Naive thymus-derived CD8-positive, alpha-beta T cell (primary cell): ENCODE results near the gene PRKCB. TPM values are rescaled to one million over a fixed set of nuclear protein-coding genes. Genes with fewer than 3 reads are reported as not detected.
"Not testable (repeated sequence)": the region's sequence is repeated elsewhere in the genome, so short reads cannot be mapped to it uniquely, and the experiment has no call there.

ENCODE experiments used
- ATAC-seq, 2 donors: fragments of 150-1000 bp; cut with Tn5 transposase in 1 of 2; sonication (Bioruptor Pico), chemical (Tn5 transposase) in 1 of 2; 1 replicate in 1 of 2; 2 replicates in 1 of 2; pipeline ENCODE4 v1.10.0; 2021; ENCODE audit warnings: mild to moderate bottlenecking in 2 of 2, moderate library complexity in 2 of 2
- POLR2A ChIA-PET: fragments of 350-600 bp; sonication (Branson Sonifier 250); formaldehyde crosslinking; loops from one replicate; lab custom pipeline; 2021; ENCODE audit warnings: antibody characterized with exemption; lab: Charles Lee
- DNase-seq, 10 donors: peaks; one replicate each; pipeline versions ENCODE4 v3.0.0 to v3.0.0-alpha.2; 2020 to 2022
- H3K27ac Mint-ChIP-seq, 10 donors: one replicate each; pipeline ENCODE4 v1.8.0; 2020 to 2022; ENCODE audit warnings: mild to moderate bottlenecking in 10 of 10, mixed read lengths in 10 of 10, moderate library complexity in 4 of 10, inconsistent platforms in 1 of 10
- H3K27me3 Mint-ChIP-seq, 5 donors: one replicate each; pipeline ENCODE4 v1.8.0; 2021 to 2022; ENCODE audit warnings: mixed read lengths in 5 of 5
- H3K36me3 Mint-ChIP-seq, 3 donors: one replicate each; pipeline ENCODE4 v1.8.0; 2020 to 2022; ENCODE audit warnings: mixed read lengths in 3 of 3, mild to moderate bottlenecking in 2 of 3, inconsistent platforms in 1 of 3
- H3K4me1 Mint-ChIP-seq, 4 donors: one replicate each; pipeline ENCODE4 v1.8.0; 2021 to 2022; ENCODE audit warnings: mixed read lengths in 4 of 4
- H3K4me3 Mint-ChIP-seq, 10 donors: one replicate each; pipeline ENCODE4 v1.8.0; 2020 to 2022; ENCODE audit warnings: mild to moderate bottlenecking in 10 of 10, mixed read lengths in 10 of 10, moderate library complexity in 6 of 10, inconsistent platforms in 1 of 10
- H3K9me3 Mint-ChIP-seq, 9 donors: one replicate each; pipeline ENCODE4 v1.8.0; 2020 to 2022; ENCODE audit warnings: mixed read lengths in 9 of 9, mild to moderate bottlenecking in 3 of 9, inconsistent platforms in 1 of 9, moderate library complexity in 1 of 9
- polyA plus RNA-seq, 3 donors: library from polyadenylated mRNA; unstranded; fragments of 300-500 nt; fragmentation: Illumina TruSeq; gene quantifications; one replicate each; pipeline ENCODE4 v1.2.3, GENCODE V29; 2021
- total RNA-seq, 8 experiments: library from RNA in 2 of 8; stranded (reverse) in 2 of 8; gene quantifications; one replicate each; pipeline ENCODE4 v1.2.3 and lab custom pipeline; 2021 to 2026

PRKCB gene
- total and polyA plus RNA-seq, 5 experiments from 2014 or later, result 57.2 to 142 (median 123) TPM

GRCh38 chr16:23930791-23931190 is 95.0 kb downstream of the PRKCB start:
- Mint-ChIP-seq H3K27ac (peak overlapping the region in 2 of 10 donors; percentile 15 to 47), H3K4me1 (peaks cover 32 to 74% (median 70%) of the 10 kb centered on the region in 4 donors), H3K27me3 (no peaks in the 10 kb centered on the region), H3K36me3 (peaks cover under 1 to 5% (median 2%) of the 10 kb centered on the region in 3 donors), H3K4me3 (no peak overlapping the region), H3K9me3 (peaks cover 0 to 12% (median 0%) of the 10 kb centered on the region in 9 donors)
- ATAC-seq, result no peak
- POLR2A ChIA-PET, result interaction anchor here (1.1 kb wide), 1 partner anchor 19 kb away, joined by 3 read pairs; no protein-coding TSS in a partner anchor
- DNase-seq, result no peak

- Mint-ChIP-seq H3K4me1 (peaks cover 34 to 78% (median 74%) of the 10 kb centered on the region in 4 donors), H3K27ac (peak overlapping the region in 3 of 10 donors; percentile 14 to 47 (median 15)), H3K27me3 (no peaks in the 10 kb centered on the region), H3K4me3 (no peak overlapping the region), H3K9me3 (peaks cover 0 to 12% (median 0%) of the 10 kb centered on the region in 9 donors), H3K36me3 (peaks cover 0 to 5% (median 0%) of the 10 kb centered on the region in 3 donors)
- ATAC-seq (no peak), DNase-seq (no peak)
- POLR2A ChIA-PET, result interaction anchor here (1.1 kb wide), 1 partner anchor 18 kb away, joined by 3 read pairs; no protein-coding TSS in a partner anchor
Observed at GRCh38 chr16:23931199-23931598, 95.4 kb downstream of the PRKCB start.

- POLR2A ChIA-PET, result interaction anchor here (0.7 to 1.8 kb wide), 2 partner anchors 13 to 1548 kb away, joined by 3 to 6 read pairs; no protein-coding TSS in a partner anchor
- H3K4me3 Mint-ChIP-seq, result peak overlapping the region in 1 of 10 donors; percentile 13
- not testable (repeated sequence) for H3K27me3 Mint-ChIP-seq
Observed at GRCh38 chr16:23933650-23934049, 97.9 kb downstream of the PRKCB start.

GRCh38 chr16:23934610-23935236 is 98.9 kb downstream of the PRKCB start:
- Mint-ChIP-seq H3K27me3 (no peaks in the 10 kb centered on the region), H3K36me3 (peaks cover 0 to 5% (median 0%) of the 10 kb centered on the region in 3 donors), H3K4me1 (peaks cover 24 to 73% (median 53%) of the 10 kb centered on the region in 4 donors), H3K27ac (peak overlapping the region in 4 of 10 donors; percentile 1 to 61 (median 42)), H3K9me3 (peaks cover 0 to 12% (median 0%) of the 10 kb centered on the region in 9 donors), H3K4me3 (no peak overlapping the region)
- POLR2A ChIA-PET, result interaction anchor here (1.8 kb wide), 1 partner anchor 12 kb away, joined by 6 read pairs; no protein-coding TSS in a partner anchor
- DNase-seq (no peak), ATAC-seq (no peak)

More at GRCh38 chr16:23933650-23934049, 97.9 kb downstream of the PRKCB start:
- not testable (repeated sequence) for ATAC-seq, H3K36me3 Mint-ChIP-seq, DNase-seq
- H3K9me3 Mint-ChIP-seq, result peaks cover 0 to 12% (median 0%) of the 10 kb centered on the region in 9 donors
- peak overlapping the region in 2 of 10 donors; percentile 8 to 43 for H3K27ac Mint-ChIP-seq
- H3K4me1 Mint-ChIP-seq, result peaks cover 27 to 75% (median 62%) of the 10 kb centered on the region in 4 donors

- no peaks in the 10 kb centered on the region for H3K36me3 Mint-ChIP-seq
- ATAC-seq (no peak), DNase-seq (no peak)
- POLR2A ChIA-PET, result interaction anchor here (0.9 kb wide), 1 partner anchor 430 kb away, joined by 3 read pairs; no protein-coding TSS in a partner anchor
- no peaks in the 10 kb centered on the region for H3K9me3 Mint-ChIP-seq
- H3K27me3 Mint-ChIP-seq, result no peaks in the 10 kb centered on the region
- peaks cover 23 to 72% (median 52%) of the 10 kb centered on the region in 4 donors for H3K4me1 Mint-ChIP-seq
- H3K4me3 Mint-ChIP-seq, result no peak overlapping the region
- H3K27ac Mint-ChIP-seq, result peak overlapping the region in 3 of 10 donors; percentile 11 to 70 (median 50)
Observed at GRCh38 chr16:23940111-23940510, 104.3 kb downstream of the PRKCB start.

GRCh38 chr16:23941025-23941424 is 105.2 kb downstream of the PRKCB start:
- Mint-ChIP-seq H3K4me1 (peaks cover 28 to 72% (median 54%) of the 10 kb centered on the region in 4 donors), H3K9me3 (no peaks in the 10 kb centered on the region), H3K36me3 (no peaks in the 10 kb centered on the region), H3K4me3 (no peak overlapping the region), H3K27ac (peak overlapping the region in 2 of 10 donors; percentile 58 to 72), H3K27me3 (no peaks in the 10 kb centered on the region)
- ATAC-seq, result no peak
- no peak for DNase-seq
- POLR2A ChIA-PET, result no interaction called here

GRCh38 chr16:23941963-23942564 is 106.3 kb downstream of the PRKCB start:
- ATAC-seq, result no peak
- H3K4me1 Mint-ChIP-seq, result peaks cover 29 to 77% (median 60%) of the 10 kb centered on the region in 4 donors
- no peaks in the 10 kb centered on the region for H3K27me3 Mint-ChIP-seq

GRCh38 chr16:23943604-23944003 is 107.8 kb downstream of the PRKCB start:
- DNase-seq, result no peak
- Mint-ChIP-seq H3K27ac (peak overlapping the region in 5 of 10 donors; percentile 44 to 69 (median 65)), H3K27me3 (no peaks in the 10 kb centered on the region), H3K4me1 (peaks cover 35 to 83% (median 72%) of the 10 kb centered on the region in 4 donors), H3K36me3 (no peaks in the 10 kb centered on the region), H3K4me3 (no peak overlapping the region), H3K9me3 (no peaks in the 10 kb centered on the region)
- POLR2A ChIA-PET, result interaction anchor here (1.2 to 1.8 kb wide), 3 partner anchors 9 to 108 kb away, joined by 3 read pairs; partner anchors contain the start of gene PRKCB
- ATAC-seq, result no peak

More at GRCh38 chr16:23941963-23942564, 106.3 kb downstream of the PRKCB start:
- H3K4me3 Mint-ChIP-seq, result no peak overlapping the region
- H3K9me3 Mint-ChIP-seq, result no peaks in the 10 kb centered on the region
- POLR2A ChIA-PET, result no interaction called here
- peak overlapping the region in 4 of 10 donors; percentile 33 to 85 (median 74) for H3K27ac Mint-ChIP-seq
- no peaks in the 10 kb centered on the region for H3K36me3 Mint-ChIP-seq
- DNase-seq, result no peak

- Mint-ChIP-seq H3K4me1 (peaks cover 39 to 88% (median 79%) of the 10 kb centered on the region in 4 donors), H3K27me3 (no peaks in the 10 kb centered on the region), H3K4me3 (no peak overlapping the region), H3K36me3 (no peaks in the 10 kb centered on the region), H3K27ac (peak overlapping the region in 9 of 10 donors; percentile 44 to 95 (median 72)), H3K9me3 (no peaks in the 10 kb centered on the region)
- ATAC-seq, result no peak
- POLR2A ChIA-PET, result interaction anchor here (0.8 to 1.8 kb wide), 4 partner anchors 9 to 109 kb away, joined by 3 read pairs; partner anchors contain the start of gene PRKCB
- DNase-seq, result no peak
Observed at GRCh38 chr16:23944381-23944780, 108.6 kb downstream of the PRKCB start.

- POLR2A ChIA-PET, result interaction anchor here (0.6 to 1.8 kb wide), 2 partner anchors 8 to 15 kb away, joined by 3 read pairs; no protein-coding TSS in a partner anchor
- peak overlapping the region in 3 of 10 donors; percentile 9 to 29 (median 25) for H3K4me3 Mint-ChIP-seq
- DNase-seq (no peak), ATAC-seq (no peak)
- no peaks in the 10 kb centered on the region for H3K27me3 Mint-ChIP-seq
- peak overlapping the region; percentile 63 to 95 (median 87) for H3K27ac Mint-ChIP-seq
- H3K9me3 Mint-ChIP-seq, result no peaks in the 10 kb centered on the region
- H3K36me3 Mint-ChIP-seq, result no peaks in the 10 kb centered on the region
- peaks cover 40 to 91% (median 83%) of the 10 kb centered on the region in 4 donors for H3K4me1 Mint-ChIP-seq
Observed at GRCh38 chr16:23945243-23945642, 109.5 kb downstream of the PRKCB start.

- Mint-ChIP-seq H3K27ac (peak overlapping the region; percentile 77 to 97 (median 93)), H3K36me3 (no peaks in the 10 kb centered on the region), H3K9me3 (no peaks in the 10 kb centered on the region), H3K4me3 (peak overlapping the region in 8 of 10 donors; percentile 31 to 72 (median 58)), H3K4me1 (peaks cover 61 to 96% (median 93%) of the 10 kb centered on the region in 4 donors), H3K27me3 (no peaks in the 10 kb centered on the region)
- POLR2A ChIA-PET, result interaction anchor here (0.6 to 1.9 kb wide), 4 partner anchors 9 to 99 kb away, joined by 3 to 6 read pairs (median 5); no protein-coding TSS in a partner anchor
- DNase-seq (no peak), ATAC-seq (no peak)
Observed at GRCh38 chr16:23947838-23948237, 112.1 kb downstream of the PRKCB start.

GRCh38 chr16:23948949-23949411 is 113.2 kb downstream of the PRKCB start:
- Mint-ChIP-seq H3K36me3 (no peaks in the 10 kb centered on the region), H3K9me3 (no peaks in the 10 kb centered on the region), H3K27me3 (no peaks in the 10 kb centered on the region), H3K4me1 (peaks cover 66 to 97% (median 93%) of the 10 kb centered on the region in 4 donors), H3K27ac (peak overlapping the region; percentile 87 to 97 (median 93)), H3K4me3 (peak overlapping the region; percentile 65 to 82 (median 80))
- POLR2A ChIA-PET, result interaction anchor here (0.6 to 3.1 kb wide), 13 partner anchors 11 to 125 kb away, joined by 3 to 30 read pairs (median 3); no protein-coding TSS in a partner anchor
- peak; percentile 72 to 77 for ATAC-seq
- DNase-seq, result peak; percentile 11 to 89 (median 68)
